Measurements from ENCODE around the gene OR52J3. TPM values are rescaled to one million over a fixed set of nuclear protein-coding genes. Genes with fewer than 3 reads are reported as not detected.

The OR52J3 gene
- total and polyA plus RNA-seq, 2 donors (not counting 3 experiments of a cell fraction or from before 2014, with no cell fraction given), result not detected

- intact Hi-C loops (cut with micrococcal nuclease) (no loop called here), dilution Hi-C loops (cut with MboI; ENCODE audit: extremely low pct_ligation_motif_present, low sequenced_read_pairs) (no loop called here)
- FAIRE-seq, result no peak
- H3K9me1 ChIP-seq (replicated peaks; ENCODE audit: control insufficient read depth, extremely low read depth, insufficient read depth, low read length), result no peaks in the 10 kb centered on the region
- no peak overlapping the region for H3K4me2 ChIP-seq (ENCODE audit: insufficient read depth, low read length)
- no peak for DNase-seq (ENCODE audit: low read depth, low spot score)
- no peak overlapping the region for H3K27ac ChIP-seq (ENCODE audit: insufficient read depth, low read depth, low read length)
- ChIA-PET POLR2A (no interaction called here), CTCF (no interaction called here)
- H3K4me3 ChIP-seq (replicated peaks in 1 of 3; ENCODE audit: insufficient read depth in 1 of 3, low read depth in 1 of 3, low read length in 3 of 3), result no peak overlapping the region
- no peaks in the 10 kb centered on the region for H3K27me3 ChIP-seq (ENCODE audit: control insufficient read depth in 2 of 2, insufficient read depth in 2 of 2, low read length in 2 of 2)
- no TSS peak for BruUV-seq (replicated peaks)
- no peaks in the 10 kb centered on the region for H3K4me1 ChIP-seq (ENCODE audit: control insufficient read depth, extremely low read depth, insufficient read depth, low read length)
- no peaks in the 10 kb centered on the region for H3K9me3 ChIP-seq (replicated peaks; ENCODE audit: control insufficient read depth, insufficient read depth, low read length)
- H2AFZ ChIP-seq (ENCODE audit: low read depth, low read length), result no peak overlapping the region
- H4K20me1 ChIP-seq (replicated peaks; ENCODE audit: control insufficient read depth, extremely low read depth, insufficient read depth, low read length), result no peaks in the 10 kb centered on the region
- no peak for TF ChIP-seq CTCF (IDR thresholded peaks at IDR 0.05; ENCODE audit: extremely low read depth in 1 of 2, insufficient read depth in 1 of 2, low read depth in 1 of 2, low read length in 2 of 2)
- TF ChIP-seq POLR2A (IDR thresholded peaks at IDR 0.05; ENCODE audit: low read depth, low read length), result no peak
- no peak for TF ChIP-seq POLR2AphosphoS5 (IDR thresholded peaks at IDR 0.05; ENCODE audit: insufficient read depth, low read depth, low read length)
- TF ChIP-seq EZH2 (IDR thresholded peaks at IDR 0.05; ENCODE audit: borderline replicate concordance, low read depth, low read length, severe bottlenecking), result no peak
- TF ChIP-seq MYC (IDR thresholded peaks at IDR 0.05; ENCODE audit: low read depth, low read length), result no peak
- no peak for TF ChIP-seq JUN (IDR thresholded peaks at IDR 0.05; ENCODE audit: borderline replicate concordance, insufficient read depth, insufficient read length, low read depth)
- TF ChIP-seq GATA2 (IDR thresholded peaks at IDR 0.05; ENCODE audit: insufficient read depth, insufficient read length, low read depth, low read length), result no peak
- no peak for TF ChIP-seq MAX (IDR thresholded peaks at IDR 0.05; ENCODE audit: insufficient read depth, insufficient read length)
- TF ChIP-seq FOS (IDR thresholded peaks at IDR 0.05; ENCODE audit: borderline replicate concordance, insufficient read depth, low read length), result no peak
- no peak overlapping the region for H3K9ac ChIP-seq (replicated peaks; ENCODE audit: extremely low read depth, insufficient read depth, low read length)
- H3K79me2 ChIP-seq (ENCODE audit: control insufficient read depth, insufficient read depth, low read length), result no peaks in the 10 kb centered on the region
- H3K36me3 ChIP-seq (ENCODE audit: control insufficient read depth in 2 of 2, extremely low read depth in 1 of 2, insufficient read depth in 2 of 2, low read length in 2 of 2), result no peaks in the 10 kb centered on the region
These were observed 8.4 kb upstream of the OR52J3 start for GRCh38 chr11:5037926-5038325.
